ENCODE data around the gene LAMC1. TPM values are rescaled to one million over a fixed set of nuclear protein-coding genes. Genes with fewer than 3 reads are reported as not detected.

Gene LAMC1
- total and polyA plus RNA-seq, 2 donors (not counting 1 experiment from before 2014, with no cell fraction given), result 11.5 to 34.0 TPM

GRCh38 chr1:183140633-183141032 lies 117.4 kb downstream of the LAMC1 start:
- Histone ChIP-seq H3K4me1 (ENCODE audit: control insufficient read depth in 2 of 2, insufficient read depth in 2 of 2, low read length in 2 of 2) (no peaks in the 10 kb centered on the region), H3K27ac (ENCODE audit: low read length in 2 of 2) (no peak overlapping the region), H3K9ac (ENCODE audit: low read length) (no peak overlapping the region), H2AFZ (ENCODE audit: insufficient read depth, low read depth, low read length, poor library complexity, severe bottlenecking) (no peak overlapping the region), H4K20me1 (ENCODE audit: control insufficient read depth, insufficient read depth, low read length, poor library complexity, severe bottlenecking) (no peaks in the 10 kb centered on the region), H3K36me3 (replicated peaks in 1 of 2; ENCODE audit: control extremely low read depth in 1 of 2, control insufficient read depth in 1 of 2, extremely low read depth in 1 of 2, insufficient read depth in 2 of 2, low read length in 1 of 2) (peaks cover 0 to 20% of the 10 kb centered on the region in 2 experiments), H3K4me3 (ENCODE audit: control extremely low read depth in 1 of 5, extremely low read depth in 1 of 5, insufficient read depth in 1 of 5, low read depth in 2 of 5, low read length in 4 of 5) (no peak overlapping the region), H3K79me2 (ENCODE audit: control insufficient read depth, insufficient read depth, low read length) (no peaks in the 10 kb centered on the region), H3K4me2 (replicated peaks; ENCODE audit: low read depth, low read length, poor library complexity, severe bottlenecking) (no peak overlapping the region), H3K9me3 (ENCODE audit: control extremely low read depth in 1 of 3, control insufficient read depth in 2 of 3, insufficient read depth in 1 of 3, low read length in 2 of 3) (no peaks in the 10 kb centered on the region), H3K27me3 (replicated peaks in 1 of 4; ENCODE audit: control extremely low read depth in 1 of 4, control insufficient read depth in 3 of 4, insufficient read depth in 4 of 4, low read length in 3 of 4) (no peaks in the 10 kb centered on the region)
- H3K27me3 Mint-ChIP-seq, result no peaks in the 10 kb centered on the region
- TF ChIP-seq EZH2 (IDR thresholded peaks at IDR 0.05; ENCODE audit: borderline replicate concordance, insufficient read depth, low read depth, low read length, poor library complexity, severe bottlenecking) (no peak), CTCF (IDR thresholded peaks at IDR 0.05) (no peak)
- H3K27ac Mint-ChIP-seq, result no peak overlapping the region
- DNase-seq (no peak), ATAC-seq (ENCODE audit: low read depth) (no peak)
- intact Hi-C loops (cut with micrococcal nuclease), result no loop called here
- peaks cover 3% of the 10 kb centered on the region for H3K4me1 Mint-ChIP-seq
- no peaks in the 10 kb centered on the region for H3K9me3 Mint-ChIP-seq (ENCODE audit: insufficient read depth)
- H3K4me3 Mint-ChIP-seq, result no peak overlapping the region
- CTCF ChIA-PET, result no interaction called here
- POLR2A ChIA-PET, result interaction anchor here (0.6 kb wide), 1 partner anchor 64 kb away, joined by 3 read pairs; no protein-coding TSS in a partner anchor

- Mint-ChIP-seq H3K4me1 (peaks cover 3% of the 10 kb centered on the region), H3K4me3 (no peak overlapping the region), H3K9me3 (ENCODE audit: insufficient read depth) (no peaks in the 10 kb centered on the region), H3K27ac (no peak overlapping the region), H3K27me3 (no peaks in the 10 kb centered on the region)
- Histone ChIP-seq H3K4me2 (replicated peaks; ENCODE audit: low read depth, low read length, poor library complexity, severe bottlenecking) (no peak overlapping the region), H3K36me3 (replicated peaks in 1 of 2; ENCODE audit: control extremely low read depth in 1 of 2, control insufficient read depth in 1 of 2, extremely low read depth in 1 of 2, insufficient read depth in 2 of 2, low read length in 1 of 2) (peaks cover 0 to 5% of the 10 kb centered on the region in 2 experiments), H3K4me1 (ENCODE audit: control insufficient read depth in 2 of 2, insufficient read depth in 2 of 2, low read length in 2 of 2) (no peaks in the 10 kb centered on the region), H3K9ac (ENCODE audit: low read length) (no peak overlapping the region), H3K4me3 (ENCODE audit: control extremely low read depth in 1 of 5, extremely low read depth in 1 of 5, insufficient read depth in 1 of 5, low read depth in 2 of 5, low read length in 4 of 5) (no peak overlapping the region), H4K20me1 (ENCODE audit: control insufficient read depth, insufficient read depth, low read length, poor library complexity, severe bottlenecking) (no peaks in the 10 kb centered on the region), H3K9me3 (ENCODE audit: control extremely low read depth in 1 of 3, control insufficient read depth in 2 of 3, insufficient read depth in 1 of 3, low read length in 2 of 3) (no peaks in the 10 kb centered on the region), H3K79me2 (ENCODE audit: control insufficient read depth, insufficient read depth, low read length) (no peaks in the 10 kb centered on the region), H2AFZ (ENCODE audit: insufficient read depth, low read depth, low read length, poor library complexity, severe bottlenecking) (no peak overlapping the region), H3K27me3 (replicated peaks in 1 of 4; ENCODE audit: control extremely low read depth in 1 of 4, control insufficient read depth in 3 of 4, insufficient read depth in 4 of 4, low read length in 3 of 4) (no peaks in the 10 kb centered on the region), H3K27ac (ENCODE audit: low read length in 2 of 2) (no peak overlapping the region)
- no peak for DNase-seq
- 83% methylated on average over 1 of the region's 2 CpGs for WGBS (ENCODE audit: insufficient coverage)
- ATAC-seq (ENCODE audit: low read depth), result no peak
- ChIA-PET POLR2A (no interaction called here), CTCF (interaction anchor here (1.0 kb wide), 1 partner anchor 179 kb away, joined by 3 read pairs; no protein-coding TSS in a partner anchor)
- intact Hi-C loops (cut with micrococcal nuclease), result no loop called here
- no peak for TF ChIP-seq EZH2 (IDR thresholded peaks at IDR 0.05; ENCODE audit: borderline replicate concordance, insufficient read depth, low read depth, low read length, poor library complexity, severe bottlenecking)
- TF ChIP-seq CTCF (IDR thresholded peaks at IDR 0.05), result no peak
Observed at GRCh38 chr1:183142171-183142570, 119.0 kb downstream of the LAMC1 start.

Data from B cell (primary cell).